Prostate gland (tissue), 2 donors: ENCODE results near the gene NPAT.

Experiments
- POLR2A ChIP-seq: fragments of 450-650 bp; IDR thresholded peaks from one replicate; pipeline ENCODE4 v1.6.1; 2016; ENCODE audit warnings: antibody characterized with exemption, mild to moderate bottlenecking
- TF ChIP-seq, protein P1 (sequence below), 4 experiments: fragments of 200-600 bp in 2 of 4; fragments of 450-650 bp in 2 of 4; sonication (generic) in 2 of 4; IDR thresholded peaks; 1 replicate in 3 of 4; 2 replicates in 1 of 4; pipeline ENCODE4 v1.5.1; 2016 to 2019; ENCODE audit warnings: antibody characterized with exemption in 4 of 4, mild to moderate bottlenecking in 2 of 4, moderate library complexity in 2 of 4

DNA sequence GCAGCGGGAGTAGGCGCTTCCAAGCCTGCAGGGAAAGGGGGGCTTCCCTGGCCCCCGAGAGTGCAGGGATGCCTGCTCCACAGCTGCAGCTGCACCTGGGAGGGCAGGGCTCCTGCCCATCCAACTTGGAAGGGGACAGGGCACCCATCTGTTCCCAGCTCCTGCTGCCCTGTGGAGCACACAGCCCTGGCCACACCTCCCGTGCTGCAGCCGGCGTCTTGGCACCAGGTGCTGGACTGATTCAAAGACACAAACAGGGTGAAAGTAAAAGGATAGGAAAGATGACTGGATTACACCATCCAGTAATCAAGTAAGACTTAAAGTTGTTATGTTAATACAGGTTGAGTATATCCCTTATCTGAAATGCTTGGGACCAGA is 14.8 kb downstream of the NPAT start:
- TF ChIP-seq, protein P1, sequence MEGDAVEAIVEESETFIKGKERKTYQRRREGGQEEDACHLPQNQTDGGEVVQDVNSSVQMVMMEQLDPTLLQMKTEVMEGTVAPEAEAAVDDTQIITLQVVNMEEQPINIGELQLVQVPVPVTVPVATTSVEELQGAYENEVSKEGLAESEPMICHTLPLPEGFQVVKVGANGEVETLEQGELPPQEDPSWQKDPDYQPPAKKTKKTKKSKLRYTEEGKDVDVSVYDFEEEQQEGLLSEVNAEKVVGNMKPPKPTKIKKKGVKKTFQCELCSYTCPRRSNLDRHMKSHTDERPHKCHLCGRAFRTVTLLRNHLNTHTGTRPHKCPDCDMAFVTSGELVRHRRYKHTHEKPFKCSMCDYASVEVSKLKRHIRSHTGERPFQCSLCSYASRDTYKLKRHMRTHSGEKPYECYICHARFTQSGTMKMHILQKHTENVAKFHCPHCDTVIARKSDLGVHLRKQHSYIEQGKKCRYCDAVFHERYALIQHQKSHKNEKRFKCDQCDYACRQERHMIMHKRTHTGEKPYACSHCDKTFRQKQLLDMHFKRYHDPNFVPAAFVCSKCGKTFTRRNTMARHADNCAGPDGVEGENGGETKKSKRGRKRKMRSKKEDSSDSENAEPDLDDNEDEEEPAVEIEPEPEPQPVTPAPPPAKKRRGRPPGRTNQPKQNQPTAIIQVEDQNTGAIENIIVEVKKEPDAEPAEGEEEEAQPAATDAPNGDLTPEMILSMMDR (IDR thresholded peaks at IDR 0.05) = no peak
- no peak for TF ChIP-seq POLR2A
